Measurements from ENCODE around the gene SLC45A3. TPM values are rescaled to one million over a fixed set of nuclear protein-coding genes. Genes with fewer than 3 reads are reported as not detected.
"Not testable (repeated sequence)": the region's sequence is repeated elsewhere in the genome, so short reads cannot be mapped to it uniquely, and the experiment has no call there.

SLC45A3 gene, protein sequence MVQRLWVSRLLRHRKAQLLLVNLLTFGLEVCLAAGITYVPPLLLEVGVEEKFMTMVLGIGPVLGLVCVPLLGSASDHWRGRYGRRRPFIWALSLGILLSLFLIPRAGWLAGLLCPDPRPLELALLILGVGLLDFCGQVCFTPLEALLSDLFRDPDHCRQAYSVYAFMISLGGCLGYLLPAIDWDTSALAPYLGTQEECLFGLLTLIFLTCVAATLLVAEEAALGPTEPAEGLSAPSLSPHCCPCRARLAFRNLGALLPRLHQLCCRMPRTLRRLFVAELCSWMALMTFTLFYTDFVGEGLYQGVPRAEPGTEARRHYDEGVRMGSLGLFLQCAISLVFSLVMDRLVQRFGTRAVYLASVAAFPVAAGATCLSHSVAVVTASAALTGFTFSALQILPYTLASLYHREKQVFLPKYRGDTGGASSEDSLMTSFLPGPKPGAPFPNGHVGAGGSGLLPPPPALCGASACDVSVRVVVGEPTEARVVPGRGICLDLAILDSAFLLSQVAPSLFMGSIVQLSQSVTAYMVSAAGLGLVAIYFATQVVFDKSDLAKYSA
- total RNA-seq = 7.0 to 7.5 TPM (median 7.1 TPM) in 3 replicates

- Mint-ChIP-seq H3K9me3 (no peaks in the 10 kb centered on the region), H3K4me1 (peaks cover 26% of the 10 kb centered on the region), H3K27ac (peak within 1 kb of the TSS; percentile 68), H3K4me3 (peak within 1 kb of the TSS; percentile 74), H3K36me3 (no peaks in the 10 kb centered on the region), H3K27me3 (ENCODE audit: low read depth) (no peaks in the 10 kb centered on the region)
- peak in 1 of 2 experiments; percentile 56 for DNase-seq (ENCODE audit: low spot score in 2 of 2, unreplicated experiment in 2 of 2)
- TF ChIP-seq, protein P1, sequence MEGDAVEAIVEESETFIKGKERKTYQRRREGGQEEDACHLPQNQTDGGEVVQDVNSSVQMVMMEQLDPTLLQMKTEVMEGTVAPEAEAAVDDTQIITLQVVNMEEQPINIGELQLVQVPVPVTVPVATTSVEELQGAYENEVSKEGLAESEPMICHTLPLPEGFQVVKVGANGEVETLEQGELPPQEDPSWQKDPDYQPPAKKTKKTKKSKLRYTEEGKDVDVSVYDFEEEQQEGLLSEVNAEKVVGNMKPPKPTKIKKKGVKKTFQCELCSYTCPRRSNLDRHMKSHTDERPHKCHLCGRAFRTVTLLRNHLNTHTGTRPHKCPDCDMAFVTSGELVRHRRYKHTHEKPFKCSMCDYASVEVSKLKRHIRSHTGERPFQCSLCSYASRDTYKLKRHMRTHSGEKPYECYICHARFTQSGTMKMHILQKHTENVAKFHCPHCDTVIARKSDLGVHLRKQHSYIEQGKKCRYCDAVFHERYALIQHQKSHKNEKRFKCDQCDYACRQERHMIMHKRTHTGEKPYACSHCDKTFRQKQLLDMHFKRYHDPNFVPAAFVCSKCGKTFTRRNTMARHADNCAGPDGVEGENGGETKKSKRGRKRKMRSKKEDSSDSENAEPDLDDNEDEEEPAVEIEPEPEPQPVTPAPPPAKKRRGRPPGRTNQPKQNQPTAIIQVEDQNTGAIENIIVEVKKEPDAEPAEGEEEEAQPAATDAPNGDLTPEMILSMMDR (IDR thresholded peaks at IDR 0.05; ENCODE audit: unreplicated experiment) = no peak
These were observed at the start of gene SLC45A3 for GRCh38 chr1:205680073-205680851. Gene SLC45A3, minus strand, starts transcription at chr1:205680509. Its CDS starts 15,853 bp downstream, at chr1:205664656.

GRCh38 chr1:205726619-205727125, 46.4 kb upstream of the SLC45A3 start:
- Mint-ChIP-seq H3K4me3 (no peak overlapping the region), H3K27ac (no peak overlapping the region), H3K27me3 (ENCODE audit: low read depth) (no peaks in the 10 kb centered on the region), H3K9me3 (no peaks in the 10 kb centered on the region), H3K4me1 (no peaks in the 10 kb centered on the region), H3K36me3 (peaks cover 29% of the 10 kb centered on the region)
- TF ChIP-seq, protein P1 (IDR thresholded peaks at IDR 0.05; ENCODE audit: unreplicated experiment) = no peak
- DNase-seq (ENCODE audit: low spot score in 2 of 2, unreplicated experiment in 2 of 2) = no peak

DNA sequence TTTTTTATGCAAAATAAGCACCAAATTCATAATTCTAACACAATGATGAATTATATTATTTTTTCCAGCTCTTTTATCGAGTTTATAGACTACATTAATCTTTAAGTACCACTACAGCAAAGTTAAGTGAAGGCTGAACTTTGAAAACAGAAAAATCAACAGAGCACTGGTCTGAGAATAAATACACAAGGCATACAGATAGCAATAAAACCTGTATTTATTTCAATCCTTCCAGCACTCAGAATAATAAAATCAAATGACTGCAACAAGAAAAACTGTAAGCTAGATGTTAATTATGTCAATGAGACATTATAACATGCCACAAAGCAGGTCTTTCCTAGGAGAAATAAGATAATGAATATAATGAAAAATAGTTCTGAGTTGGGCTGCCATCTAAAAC, 45.2 kb upstream of the SLC45A3 start:
- DNase-seq (ENCODE audit: low spot score in 2 of 2, unreplicated experiment in 2 of 2) = no peak
- Mint-ChIP-seq H3K4me1 (no peaks in the 10 kb centered on the region), H3K9me3 (no peaks in the 10 kb centered on the region), H3K36me3 (peaks cover 32% of the 10 kb centered on the region), H3K4me3 (no peak overlapping the region), H3K27me3 (ENCODE audit: low read depth) (no peaks in the 10 kb centered on the region), H3K27ac (peak overlapping the region; percentile 17)
- TF ChIP-seq, protein P1 (IDR thresholded peaks at IDR 0.05; ENCODE audit: unreplicated experiment) = no peak

DNA sequence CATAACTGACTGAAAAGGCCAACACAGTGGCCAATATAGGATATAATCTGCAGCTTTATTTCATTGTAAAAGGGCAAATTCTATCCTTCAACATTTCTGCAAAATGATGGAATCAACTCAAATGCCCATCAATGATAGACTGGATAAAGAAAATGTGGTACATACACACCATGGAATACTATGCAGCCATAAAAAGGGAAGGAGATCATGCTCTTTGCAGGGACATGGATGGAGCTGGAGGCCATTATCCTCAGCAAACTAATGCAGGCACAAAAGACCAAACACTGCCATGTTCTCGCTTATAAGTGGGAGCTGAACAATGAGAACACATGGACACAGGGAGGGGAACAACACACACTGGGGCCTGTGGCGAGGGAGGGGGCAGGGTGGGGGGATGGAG, 40.4 kb upstream of the SLC45A3 start:
- H3K27me3 Mint-ChIP-seq (ENCODE audit: low read depth); H3K9me3 Mint-ChIP-seq; DNase-seq (ENCODE audit: low spot score in 2 of 2, unreplicated experiment in 2 of 2); H3K4me1 Mint-ChIP-seq; H3K4me3 Mint-ChIP-seq; H3K27ac Mint-ChIP-seq: not testable (repeated sequence)
- H3K36me3 Mint-ChIP-seq = peaks cover 45% of the 10 kb centered on the region

GRCh38 chr1:205719762-205720161, 39.5 kb upstream of the SLC45A3 start:
- TF ChIP-seq, protein P1 (IDR thresholded peaks at IDR 0.05; ENCODE audit: unreplicated experiment) = no peak
- H3K27ac Mint-ChIP-seq = no peak overlapping the region
- peaks cover 2% of the 10 kb centered on the region for H3K4me1 Mint-ChIP-seq
- no peaks in the 10 kb centered on the region for H3K9me3 Mint-ChIP-seq
- no peak for DNase-seq (ENCODE audit: low spot score in 2 of 2, unreplicated experiment in 2 of 2)
- no peaks in the 10 kb centered on the region for H3K27me3 Mint-ChIP-seq (ENCODE audit: low read depth)
- H3K4me3 Mint-ChIP-seq = no peak overlapping the region
- peaks cover 51% of the 10 kb centered on the region for H3K36me3 Mint-ChIP-seq
